GM12878 (cell line): Measurements from ENCODE around the gene MYOZ1. TPM values are rescaled to one million over a fixed set of nuclear protein-coding genes. Genes with fewer than 3 reads are reported as not detected.

ENCODE experiments used
- ATAC-seq: fragments of 200-7000 bp; cut with Tn5 transposase; 3 replicates; pipeline ENCODE4 v1.9.1; 2020; ENCODE audit warnings: mild to moderate bottlenecking, moderate library complexity
- BruUV-seq: library from RNA; stranded (reverse); fragments of 400-500 nt; replicated peaks from 2 replicates; lab custom pipeline; 2021; lab: Mats Ljungman, UMichigan
- CTCF ChIA-PET: fragments of 300-600 bp; sonication (Branson Sonifier 250); formaldehyde crosslinking; extraction: SDS; loops from one replicate; lab custom pipeline; 2021; ENCODE audit warnings: inconsistent platforms; lab: Yijun Ruan, JAX
- POLR2A ChIA-PET: fragments of 350-600 bp; formaldehyde crosslinking; extraction: SDS; loops from one replicate; lab custom pipeline; 2021; ENCODE audit warnings: inconsistent platforms; lab: Charles Lee
- RAD21 ChIA-PET: fragments of 300-600 bp; sonication (Branson Sonifier 250); formaldehyde crosslinking; loops from one replicate; lab custom pipeline; 2023; ENCODE audit warnings: antibody characterized with exemption; ENCODE audit not compliant: unreplicated experiment; lab: Charles Lee
- SMC1A ChIA-PET: fragments of 300-600 bp; sonication (Branson Sonifier 250); formaldehyde crosslinking; loops from one replicate; lab custom pipeline; 2023; ENCODE audit not compliant: unreplicated experiment, uncharacterized antibody; lab: Charles Lee
- DNase-seq: peaks from one replicate; pipeline ENCODE4 v3.0.0-alpha.2; 2011; ENCODE audit warnings: low read depth, low spot score
- FAIRE-seq: peaks from 3 replicates; lab custom pipeline; 2011; peaks lifted over from hg19 to GRCh38; lab: Jason Lieb, UNC
- H2AFZ ChIP-seq: 2 replicates; pipeline ENCODE4 v1.6.0; 2011; ENCODE audit warnings: low read depth, low read length, control low read depth; ENCODE audit not compliant: control insufficient read depth
- H3K27ac ChIP-seq: 2 replicates; pipeline ENCODE4 v1.5.1; 2011; ENCODE audit warnings: control low read depth; ENCODE audit not compliant: control insufficient read depth, insufficient read depth
- H3K27me3 ChIP-seq, 2 experiments: replicated peaks in 1 of 2; 2 replicates each; pipeline versions ENCODE4 v1.6.0 to v1.6.1; 2011; ENCODE audit warnings: low read length in 1 of 2; ENCODE audit not compliant: control insufficient read depth in 2 of 2, insufficient read depth in 2 of 2
- H3K36me3 ChIP-seq, 2 experiments: 2 replicates each; pipeline ENCODE4 v1.5.1; 2011; ENCODE audit warnings: low read length in 1 of 2; ENCODE audit not compliant: control insufficient read depth in 2 of 2, insufficient read depth in 2 of 2
- H3K4me1 ChIP-seq: 2 replicates; pipeline ENCODE4 v1.6.1; 2011; ENCODE audit warnings: mild to moderate bottlenecking, low read length, moderate library complexity, mixed read lengths; ENCODE audit not compliant: control insufficient read depth, insufficient read depth
- H3K4me2 ChIP-seq: 2 replicates; pipeline ENCODE4 v1.6.0; 2011; ENCODE audit warnings: control low read depth; ENCODE audit not compliant: control insufficient read depth, insufficient read depth
- H3K4me3 ChIP-seq: fragments of 200-600 bp; sonication (generic); 2 replicates; pipeline ENCODE4 v1.5.1; 2016
- H3K79me2 ChIP-seq: 2 replicates; pipeline ENCODE4 v1.6.0; 2011; ENCODE audit warnings: low read length; ENCODE audit not compliant: control insufficient read depth, insufficient read depth
- H3K9ac ChIP-seq: 2 replicates; pipeline ENCODE4 v1.8.0; 2011; ENCODE audit warnings: low read length, control low read depth, mixed read lengths; ENCODE audit not compliant: control insufficient read depth, insufficient read depth
- H3K9me3 ChIP-seq: replicated peaks from 3 replicates; pipeline ENCODE4 v1.5.1; 2011; ENCODE audit warnings: mild to moderate bottlenecking, low read length; ENCODE audit not compliant: control insufficient read depth, insufficient read depth
- H4K20me1 ChIP-seq: 2 replicates; pipeline ENCODE4 v1.6.0; 2011; ENCODE audit not compliant: control insufficient read depth, insufficient read depth
- ATF3 ChIP-seq: IDR thresholded peaks from 2 replicates; pipeline ENCODE4 v1.6.1; 2011; ENCODE audit warnings: low read depth, mild to moderate bottlenecking, low read length, moderate library complexity, borderline replicate concordance; ENCODE audit errors: extremely low read depth
- E2F4 ChIP-seq: IDR thresholded peaks from 2 replicates; pipeline ENCODE4 v1.6.1; 2012; ENCODE audit warnings: low read depth, low read length, improper control_type of control experiment
- EP300 ChIP-seq, 2 experiments: fragments of 150-350 bp in 1 of 2; IDR thresholded peaks; 2 replicates each; pipeline ENCODE4 v1.6.1; 2011 to 2012; ENCODE audit warnings: low read depth in 2 of 2, low read length in 2 of 2, borderline replicate concordance in 1 of 2, improper control_type of control experiment in 1 of 2, inconsistent platforms in 1 of 2; ENCODE audit not compliant: control insufficient read depth in 1 of 2
- FOS ChIP-seq: IDR thresholded peaks from 3 replicates; pipeline ENCODE4 v1.6.1; 2011; ENCODE audit warnings: borderline replicate concordance; ENCODE audit not compliant: insufficient read length; ENCODE audit errors: extremely low read depth
- FOXK2 ChIP-seq: fragments of 450-650 bp; IDR thresholded peaks from 2 replicates; pipeline ENCODE4 v1.6.1; 2017; ENCODE audit warnings: mild to moderate bottlenecking, moderate library complexity
- FOXM1 ChIP-seq: IDR thresholded peaks from 2 replicates; pipeline ENCODE4 v1.6.1; 2012; ENCODE audit warnings: low read depth, mild to moderate bottlenecking, inconsistent platforms, low read length, moderate library complexity
- NR2F1 ChIP-seq: fragments of 450-650 bp; conservative IDR thresholded peaks from 2 replicates; pipeline ENCODE4 v1.6.1; 2017; ENCODE audit warnings: mild to moderate bottlenecking
- PAX8 ChIP-seq: fragments of 450-650 bp; IDR thresholded peaks from 2 replicates; pipeline ENCODE4 v1.6.1; 2017; ENCODE audit warnings: mild to moderate bottlenecking, moderate library complexity
- REST ChIP-seq: IDR thresholded peaks from 2 replicates; pipeline ENCODE4 v1.6.1; 2012; ENCODE audit warnings: mild to moderate bottlenecking, low read depth, low read length
- RUNX3 ChIP-seq: IDR thresholded peaks from 2 replicates; pipeline ENCODE4 v1.6.1; 2012; ENCODE audit warnings: low read length, inconsistent platforms
- SMC3 ChIP-seq: IDR thresholded peaks from 2 replicates; pipeline ENCODE4 v1.6.1; 2011; ENCODE audit warnings: low read length, improper control_type of control experiment, borderline replicate concordance
- TCF3 ChIP-seq: IDR thresholded peaks from 2 replicates; pipeline ENCODE4 v1.6.1; 2012; ENCODE audit warnings: low read depth, mild to moderate bottlenecking, low read length, borderline replicate concordance; ENCODE audit not compliant: insufficient read depth
- TCF7 ChIP-seq: IDR thresholded peaks from 2 replicates; pipeline ENCODE4 v1.6.1; 2014; ENCODE audit warnings: antibody characterized with exemption, borderline replicate concordance
- WGBS: methylation state at CpG from one replicate; pipeline ENCODE4 v1.1.6; 2016; ENCODE audit warnings: low lambda C conversion rate; ENCODE audit not compliant: insufficient replicate concordance, insufficient coverage; ENCODE audit errors: missing lambda C conversion rate; 5-methylcytosine and 5-hydroxymethylcytosine counted together
- in situ Hi-C: fragments of 300-500 bp; cut with MboI; formaldehyde crosslinking; loops from 9 replicates; pipeline ENCODE4 v1.14.3; 2018; ENCODE audit warnings: mixed read lengths
- intact Hi-C: fragments of 100-400 bp; cut with micrococcal nuclease; formaldehyde crosslinking; loops from one replicate; pipeline ENCODE4 v1.14.2; 2022; ENCODE audit not compliant: unreplicated experiment
- polyA plus RNA-seq, 11 experiments: library from polyadenylated mRNA; depleted of rRNA in 4 of 11; unstranded in 6 of 11; stranded (reverse) in 5 of 11; fragments of >200 nt; fragmentation: Nextera tagmentation in 4 of 11; fragmentation: Illumina TruSeq in 1 of 11; extraction: Ambion mirVana in 4 of 11; extraction: Trizol in 1 of 11; gene quantifications; 1 replicate in 1 of 11; 2 replicates in 10 of 11; pipeline versions ENCODE4 v1.2.1 to v1.2.3, GENCODE V29; 2011 to 2016; ENCODE audit warnings: inconsistent platforms in 2 of 11, missing spikeins in 2 of 11, low read depth in 1 of 11
- total RNA-seq, 4 experiments: library from RNA; depleted of rRNA in 3 of 4; stranded (reverse); fragments of >200 nt in 3 of 4; fragmentation: Illumina TruSeq in 1 of 4; extraction: Trizol in 1 of 4; gene quantifications; 2 replicates each; pipeline versions ENCODE4 v1.2.1 to v1.2.3, GENCODE V29; 2013 to 2021

MYOZ1 gene
- total and polyA plus RNA-seq, 10 of the 15 experiments (the other 5 are each of a cell fraction or from before 2014, with no cell fraction given), result 0.05 to 2.0 (median 0.62) TPM

- TF ChIP-seq FOS (no peak), RUNX3 (peak; percentile 98), FOXK2 (no peak), ATF3 (no peak)
These were observed 9.5 kb upstream of the MYOZ1 start (continued) for GRCh38 chr10:73650537-73651331.

GRCh38 chr10:73649876-73650536 lies 8.7 kb upstream of the MYOZ1 start:
- no peak for ATAC-seq
- peaks cover 20% of the 10 kb centered on the region for H3K4me1 ChIP-seq
- in situ Hi-C loops (no loop called here), intact Hi-C loops (loop anchor here (10.0 kb wide), 1 partner anchor 135 kb away; the partner anchor contains the start of genes CHCHD1 and ZSWIM8)
- no peak overlapping the region for H3K9ac ChIP-seq
- BruUV-seq, result no TSS peak
- no peaks in the 10 kb centered on the region for H3K27me3 ChIP-seq
- H3K4me3 ChIP-seq, result no peak overlapping the region
- no peaks in the 10 kb centered on the region for H3K36me3 ChIP-seq
- H2AFZ ChIP-seq, result no peak overlapping the region; the same call in 1 of the 2 replicates
- CTCF ChIA-PET, result interaction anchor here (0.7 to 2.0 kb wide), 6 partner anchors 9 to 229 kb away, joined by 3 to 8 read pairs (median 4); no protein-coding TSS in a partner anchor
- SMC1A ChIA-PET, result interaction anchor here (0.7 to 4.8 kb wide), 12 partner anchors 24 to 461 kb away, joined by 3 to 23 read pairs (median 3); partner anchors contain the start of genes CHCHD1, SEC24C and USP54
- no peaks in the 10 kb centered on the region for H3K79me2 ChIP-seq
- TF ChIP-seq SMC3 (no peak), TCF7 (no peak), E2F4 (no peak), FOXM1 (no peak), REST (no peak), TCF3 (no peak), PAX8 (no peak), NR2F1 (no peak), EP300 (IDR thresholded peaks at IDR 0.05; ENCODE audit: borderline replicate concordance in 1 of 2, control insufficient read depth in 1 of 2, low read depth in 2 of 2, low read length in 2 of 2) (no peak)
- H4K20me1 ChIP-seq, result no peaks in the 10 kb centered on the region
- peak overlapping the region; percentile 14; the same call in 1 of the 2 replicates for H3K27ac ChIP-seq
- no peak overlapping the region; the same call in 1 of the 2 replicates for H3K4me2 ChIP-seq
- POLR2A ChIA-PET, result interaction anchor here (0.8 to 1.7 kb wide), 6 partner anchors 9 to 120 kb away, joined by 3 to 6 read pairs (median 4); no protein-coding TSS in a partner anchor
- DNase-seq, result no peak
- FAIRE-seq, result no peak
- WGBS, result 90% methylated on average over 6 of the region's 6 CpGs
- no peaks in the 10 kb centered on the region for H3K9me3 ChIP-seq
- RAD21 ChIA-PET, result interaction anchor here (1.2 to 3.5 kb wide), 10 partner anchors 23 to 229 kb away, joined by 3 to 13 read pairs (median 3); partner anchors contain the start of gene SEC24C
